ENCODE measurements around the gene APRT. TPM values are rescaled to one million over a fixed set of nuclear protein-coding genes. Genes with fewer than 3 reads are reported as not detected.

Gene APRT
- total and polyA plus RNA-seq, 9 of the 15 experiments (the other 6 are each of a cell fraction or from before 2014, with no cell fraction given) = 41.7 to 409 (median 146) TPM

DNA sequence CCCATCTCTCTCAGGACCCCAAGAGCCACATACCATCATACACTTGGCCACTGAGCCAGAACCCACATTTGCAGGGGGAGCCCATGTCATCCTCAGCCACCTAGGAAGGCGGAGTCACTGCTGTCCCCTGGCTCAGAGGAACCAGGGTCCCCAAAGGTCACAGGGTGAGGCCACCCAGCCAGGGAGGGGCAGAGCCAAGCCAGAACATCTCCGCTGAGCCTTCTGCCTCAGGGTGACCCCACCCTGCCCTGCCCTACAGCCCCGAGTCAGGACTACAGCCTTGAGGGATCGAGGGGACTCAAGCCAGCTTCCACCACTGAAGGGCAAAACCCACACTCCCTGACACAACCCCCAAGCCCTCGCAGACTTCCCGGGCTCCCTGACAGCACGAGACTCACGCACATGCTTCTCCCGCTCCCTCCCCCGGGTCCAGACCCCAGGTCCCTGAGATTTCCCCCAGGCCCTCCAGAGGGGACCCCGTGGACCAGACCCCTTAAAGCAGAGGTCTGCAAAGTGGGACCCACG lies 44.1 kb downstream of the APRT start:
- Histone ChIP-seq H3K27me3 (ENCODE audit: control insufficient read depth in 2 of 2, insufficient read depth in 2 of 2, low read length in 2 of 2) (no peaks in the 10 kb centered on the region), H3K4me3 (no peak overlapping the region), H3K36me3 (ENCODE audit: control insufficient read depth, insufficient read depth, low read length) (peaks cover 78% of the 10 kb centered on the region), H3K4me1 (replicated peaks in 1 of 2; ENCODE audit: control insufficient read depth in 2 of 2, insufficient read depth in 2 of 2, low read length in 2 of 2) (peaks cover 62 to 99% of the 10 kb centered on the region in 2 experiments), H4K20me1 (replicated peaks; ENCODE audit: control insufficient read depth, insufficient read depth, low read length) (peaks cover 55% of the 10 kb centered on the region), H3K4me2 (ENCODE audit: insufficient read depth, low read length) (peak overlapping the region; percentile 62; the same call in 1 of the 2 replicates), H3K27ac (ENCODE audit: extremely low read depth, low read depth, low read length) (peak overlapping the region; percentile 62), H3K79me2 (ENCODE audit: control insufficient read depth, insufficient read depth, low read length) (peaks cover 99% of the 10 kb centered on the region), H3K9me3 (replicated peaks; ENCODE audit: control insufficient read depth, insufficient read depth, low read depth, low read length) (no peaks in the 10 kb centered on the region), H2AFZ (ENCODE audit: low read depth, low read length) (no peak overlapping the region), H3K9me1 (ENCODE audit: control insufficient read depth, insufficient read depth, low read length) (peaks cover 16% of the 10 kb centered on the region), H3K9ac (ENCODE audit: insufficient read depth in 1 of 2, low read depth in 2 of 2, low read length in 2 of 2) (peak overlapping the region; percentile 40 to 88; a peak in 3 of 4 replicates)
- in situ Hi-C loops (cut with MboI) (no loop called here), intact Hi-C loops (cut with micrococcal nuclease) (no loop called here)
- FAIRE-seq (no peak), DNase-seq (ENCODE audit: extremely low read depth in 1 of 4, low spot score in 3 of 4) (peak in 3 of 4 experiments; percentile 48 to 67 (median 65)), ATAC-seq (no peak)
- ChIA-PET POLR2A (interaction anchor here (0.5 to 7.2 kb wide), 6 partner anchors 11 to 134 kb away, joined by 3 to 102 read pairs (median 4); partner anchors contain the start of gene PIEZO1), CTCF (ENCODE audit: low intra/inter-chr PET ratio) (no interaction called here)
- no TSS peak for BruUV-seq (replicated peaks)
- WGBS (ENCODE audit: insufficient coverage, low coverage, missing lambda C conversion rate) = 49% methylated on average over 11 of the region's 12 CpGs
- TF ChIP-seq, protein P1, sequence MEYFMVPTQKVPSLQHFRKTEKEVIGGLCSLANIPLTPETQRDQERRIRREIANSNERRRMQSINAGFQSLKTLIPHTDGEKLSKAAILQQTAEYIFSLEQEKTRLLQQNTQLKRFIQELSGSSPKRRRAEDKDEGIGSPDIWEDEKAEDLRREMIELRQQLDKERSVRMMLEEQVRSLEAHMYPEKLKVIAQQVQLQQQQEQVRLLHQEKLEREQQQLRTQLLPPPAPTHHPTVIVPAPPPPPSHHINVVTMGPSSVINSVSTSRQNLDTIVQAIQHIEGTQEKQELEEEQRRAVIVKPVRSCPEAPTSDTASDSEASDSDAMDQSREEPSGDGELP (CRISPR knock-in tag; IDR thresholded peaks at IDR 0.05; ENCODE audit: borderline replicate concordance) = peak; percentile 40; the same call in 1 of the 2 replicates
- TF ChIP-seq, protein P2, sequence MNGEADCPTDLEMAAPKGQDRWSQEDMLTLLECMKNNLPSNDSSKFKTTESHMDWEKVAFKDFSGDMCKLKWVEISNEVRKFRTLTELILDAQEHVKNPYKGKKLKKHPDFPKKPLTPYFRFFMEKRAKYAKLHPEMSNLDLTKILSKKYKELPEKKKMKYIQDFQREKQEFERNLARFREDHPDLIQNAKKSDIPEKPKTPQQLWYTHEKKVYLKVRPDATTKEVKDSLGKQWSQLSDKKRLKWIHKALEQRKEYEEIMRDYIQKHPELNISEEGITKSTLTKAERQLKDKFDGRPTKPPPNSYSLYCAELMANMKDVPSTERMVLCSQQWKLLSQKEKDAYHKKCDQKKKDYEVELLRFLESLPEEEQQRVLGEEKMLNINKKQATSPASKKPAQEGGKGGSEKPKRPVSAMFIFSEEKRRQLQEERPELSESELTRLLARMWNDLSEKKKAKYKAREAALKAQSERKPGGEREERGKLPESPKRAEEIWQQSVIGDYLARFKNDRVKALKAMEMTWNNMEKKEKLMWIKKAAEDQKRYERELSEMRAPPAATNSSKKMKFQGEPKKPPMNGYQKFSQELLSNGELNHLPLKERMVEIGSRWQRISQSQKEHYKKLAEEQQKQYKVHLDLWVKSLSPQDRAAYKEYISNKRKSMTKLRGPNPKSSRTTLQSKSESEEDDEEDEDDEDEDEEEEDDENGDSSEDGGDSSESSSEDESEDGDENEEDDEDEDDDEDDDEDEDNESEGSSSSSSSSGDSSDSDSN (IDR thresholded peaks at IDR 0.05; ENCODE audit: borderline replicate concordance in 1 of 2, low read depth in 2 of 2, low read length in 2 of 2) = 0 out of 4 replicates have a peak, but pooled peaks of 1 of the 2 experiments have one; percentile 12
- TF ChIP-seq ZNF699 (CRISPR knock-in tag; IDR thresholded peaks at IDR 0.05; ENCODE audit: insufficient replicate concordance) (no peak), TGIF2 (CRISPR knock-in tag; IDR thresholded peaks at IDR 0.05) (peak; percentile 31; the same call in 1 of the 2 replicates), ZNF134 (CRISPR knock-in tag; conservative IDR thresholded peaks at IDR 0.05) (no peak)
- TF ChIP-seq, protein P3, sequence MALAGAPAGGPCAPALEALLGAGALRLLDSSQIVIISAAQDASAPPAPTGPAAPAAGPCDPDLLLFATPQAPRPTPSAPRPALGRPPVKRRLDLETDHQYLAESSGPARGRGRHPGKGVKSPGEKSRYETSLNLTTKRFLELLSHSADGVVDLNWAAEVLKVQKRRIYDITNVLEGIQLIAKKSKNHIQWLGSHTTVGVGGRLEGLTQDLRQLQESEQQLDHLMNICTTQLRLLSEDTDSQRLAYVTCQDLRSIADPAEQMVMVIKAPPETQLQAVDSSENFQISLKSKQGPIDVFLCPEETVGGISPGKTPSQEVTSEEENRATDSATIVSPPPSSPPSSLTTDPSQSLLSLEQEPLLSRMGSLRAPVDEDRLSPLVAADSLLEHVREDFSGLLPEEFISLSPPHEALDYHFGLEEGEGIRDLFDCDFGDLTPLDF (CRISPR knock-in tag; IDR thresholded peaks at IDR 0.05) = no peak
- TF ChIP-seq, protein P4, sequence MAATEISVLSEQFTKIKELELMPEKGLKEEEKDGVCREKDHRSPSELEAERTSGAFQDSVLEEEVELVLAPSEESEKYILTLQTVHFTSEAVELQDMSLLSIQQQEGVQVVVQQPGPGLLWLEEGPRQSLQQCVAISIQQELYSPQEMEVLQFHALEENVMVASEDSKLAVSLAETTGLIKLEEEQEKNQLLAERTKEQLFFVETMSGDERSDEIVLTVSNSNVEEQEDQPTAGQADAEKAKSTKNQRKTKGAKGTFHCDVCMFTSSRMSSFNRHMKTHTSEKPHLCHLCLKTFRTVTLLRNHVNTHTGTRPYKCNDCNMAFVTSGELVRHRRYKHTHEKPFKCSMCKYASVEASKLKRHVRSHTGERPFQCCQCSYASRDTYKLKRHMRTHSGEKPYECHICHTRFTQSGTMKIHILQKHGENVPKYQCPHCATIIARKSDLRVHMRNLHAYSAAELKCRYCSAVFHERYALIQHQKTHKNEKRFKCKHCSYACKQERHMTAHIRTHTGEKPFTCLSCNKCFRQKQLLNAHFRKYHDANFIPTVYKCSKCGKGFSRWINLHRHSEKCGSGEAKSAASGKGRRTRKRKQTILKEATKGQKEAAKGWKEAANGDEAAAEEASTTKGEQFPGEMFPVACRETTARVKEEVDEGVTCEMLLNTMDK (IDR thresholded peaks at IDR 0.05; ENCODE audit: borderline replicate concordance, insufficient read depth, low read depth, low read length, poor library complexity, severe bottlenecking) = no peak
- TF ChIP-seq, protein P5, sequence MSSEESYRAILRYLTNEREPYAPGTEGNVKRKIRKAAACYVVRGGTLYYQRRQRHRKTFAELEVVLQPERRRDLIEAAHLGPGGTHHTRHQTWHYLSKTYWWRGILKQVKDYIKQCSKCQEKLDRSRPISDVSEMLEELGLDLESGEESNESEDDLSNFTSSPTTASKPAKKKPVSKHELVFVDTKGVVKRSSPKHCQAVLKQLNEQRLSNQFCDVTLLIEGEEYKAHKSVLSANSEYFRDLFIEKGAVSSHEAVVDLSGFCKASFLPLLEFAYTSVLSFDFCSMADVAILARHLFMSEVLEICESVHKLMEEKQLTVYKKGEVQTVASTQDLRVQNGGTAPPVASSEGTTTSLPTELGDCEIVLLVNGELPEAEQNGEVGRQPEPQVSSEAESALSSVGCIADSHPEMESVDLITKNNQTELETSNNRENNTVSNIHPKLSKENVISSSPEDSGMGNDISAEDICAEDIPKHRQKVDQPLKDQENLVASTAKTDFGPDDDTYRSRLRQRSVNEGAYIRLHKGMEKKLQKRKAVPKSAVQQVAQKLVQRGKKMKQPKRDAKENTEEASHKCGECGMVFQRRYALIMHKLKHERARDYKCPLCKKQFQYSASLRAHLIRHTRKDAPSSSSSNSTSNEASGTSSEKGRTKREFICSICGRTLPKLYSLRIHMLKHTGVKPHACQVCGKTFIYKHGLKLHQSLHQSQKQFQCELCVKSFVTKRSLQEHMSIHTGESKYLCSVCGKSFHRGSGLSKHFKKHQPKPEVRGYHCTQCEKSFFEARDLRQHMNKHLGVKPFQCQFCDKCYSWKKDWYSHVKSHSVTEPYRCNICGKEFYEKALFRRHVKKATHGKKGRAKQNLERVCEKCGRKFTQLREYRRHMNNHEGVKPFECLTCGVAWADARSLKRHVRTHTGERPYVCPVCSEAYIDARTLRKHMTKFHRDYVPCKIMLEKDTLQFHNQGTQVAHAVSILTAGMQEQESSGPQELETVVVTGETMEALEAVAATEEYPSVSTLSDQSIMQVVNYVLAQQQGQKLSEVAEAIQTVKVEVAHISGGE (CRISPR knock-in tag; IDR thresholded peaks at IDR 0.05) = 0 out of 6 replicates have a peak, but pooled peaks of 1 of the 3 experiments have one; percentile 5
